PC-3 (cell line): ENCODE measurements around the gene CTTN.

Experiments used
- CTCF ChIP-seq: fragments of 300-600 bp; sonication (generic); conservative IDR thresholded peaks from 2 replicates; pipeline ENCODE4 v1.5.1; 2017; ENCODE audit warnings: antibody characterized with exemption, low read depth, mild to moderate bottlenecking, low read length
- EZH2phosphoT487 ChIP-seq: fragments of 300-600 bp; sonication (generic); IDR thresholded peaks from 2 replicates; pipeline ENCODE4 v1.6.1; 2018; ENCODE audit warnings: mild to moderate bottlenecking, antibody characterized with exemption, low read length, borderline replicate concordance

DNA sequence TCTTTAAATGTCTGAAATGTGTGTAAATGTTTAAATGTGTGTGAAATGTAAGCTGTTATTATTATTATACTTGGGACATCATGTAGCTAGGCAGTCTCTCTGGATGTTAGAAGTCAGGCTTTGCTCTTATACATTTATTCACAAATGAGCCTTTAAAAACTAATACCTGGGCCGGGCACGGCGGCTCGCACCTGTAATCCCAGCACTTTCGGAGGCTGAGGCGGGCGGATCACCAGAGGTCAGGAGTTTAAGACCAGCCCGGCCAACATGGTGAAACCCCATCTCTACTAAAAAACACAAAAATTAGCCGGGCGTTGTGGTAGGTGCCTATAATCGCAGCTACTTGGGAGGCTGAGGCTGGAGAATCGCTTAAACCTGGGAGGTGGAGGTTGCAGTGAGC lies 21.7 kb upstream of the CTTN start:
- no peak for TF ChIP-seq CTCF
- no peak for TF ChIP-seq EZH2phosphoT487
